ENCODE results near the gene AUNIP.

GRCh38 chr1:25825605-25826004, 33.7 kb downstream of the AUNIP start:
- TF ChIP-seq POLR2A (IDR thresholded peaks at IDR 0.05) = no peak
- TF ChIP-seq CTCF (IDR thresholded peaks at IDR 0.05 in 8 of 11, conservative IDR thresholded peaks at IDR 0.05 in 3 of 11) = no peak
